ENCODE data around the gene TBK1.
"Not testable (repeated sequence)": the region's sequence is repeated elsewhere in the genome, so short reads cannot be mapped to it uniquely, and the experiment has no call there.

TBK1 gene

DNA sequence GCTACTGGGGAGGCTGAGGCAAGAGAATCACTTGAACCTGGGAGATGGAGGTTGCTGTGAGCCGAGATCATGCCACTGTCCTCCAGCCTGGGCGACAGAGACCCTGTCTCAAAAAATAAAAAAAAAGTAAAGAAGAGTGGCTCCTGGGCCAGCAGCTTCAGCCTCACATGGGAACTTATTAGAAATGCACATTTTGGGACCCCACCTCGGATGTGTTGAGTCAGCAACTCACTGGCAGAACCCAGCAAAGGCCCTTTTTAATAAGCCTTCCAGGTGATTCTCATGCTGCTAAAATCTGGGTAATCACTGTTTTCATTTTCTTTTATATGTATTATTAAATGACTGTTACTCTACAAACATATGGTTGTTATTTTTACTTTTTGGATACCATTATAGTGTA lies 41.6 kb downstream of the TBK1 start:
- no peak for DNase-seq (ENCODE audit: low read depth, low spot score)
- no peak overlapping the region for H3K27ac ChIP-seq

GRCh38 chr12:64494998-64495729 lies 43.2 kb downstream of the TBK1 start:
- no peak for DNase-seq (ENCODE audit: low read depth, low spot score)

GRCh38 chr12:64496839-64497400 lies 45.0 kb downstream of the TBK1 start:
- no peak for DNase-seq (ENCODE audit: low read depth, low spot score)

More at GRCh38 chr12:64494998-64495729, 43.2 kb downstream of the TBK1 start:
- no peak overlapping the region for H3K27ac ChIP-seq

DNA sequence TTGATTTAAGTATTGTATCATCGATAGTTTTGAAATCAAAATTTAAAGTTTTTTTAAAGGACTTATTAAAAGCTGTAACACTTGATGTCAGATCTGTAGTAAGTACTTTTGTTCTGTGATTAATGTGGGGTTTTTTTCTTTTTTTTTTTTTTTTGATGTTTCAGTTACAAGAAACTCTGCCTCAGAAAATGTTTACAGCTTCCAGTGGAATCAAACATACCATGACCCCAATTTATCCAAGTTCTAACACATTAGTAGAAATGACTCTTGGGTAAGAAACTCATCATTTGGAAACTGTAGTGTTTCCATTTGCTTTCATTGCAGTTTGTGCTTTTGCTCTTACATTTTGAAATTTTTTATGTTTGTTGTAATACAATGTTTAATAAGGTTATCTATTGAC lies 45.6 kb downstream of the TBK1 start:
- no peak overlapping the region for H3K27ac ChIP-seq
- DNase-seq (ENCODE audit: low read depth, low spot score): no peak

More at GRCh38 chr12:64496839-64497400, 45.0 kb downstream of the TBK1 start:
- H3K27ac ChIP-seq: no peak overlapping the region

DNA sequence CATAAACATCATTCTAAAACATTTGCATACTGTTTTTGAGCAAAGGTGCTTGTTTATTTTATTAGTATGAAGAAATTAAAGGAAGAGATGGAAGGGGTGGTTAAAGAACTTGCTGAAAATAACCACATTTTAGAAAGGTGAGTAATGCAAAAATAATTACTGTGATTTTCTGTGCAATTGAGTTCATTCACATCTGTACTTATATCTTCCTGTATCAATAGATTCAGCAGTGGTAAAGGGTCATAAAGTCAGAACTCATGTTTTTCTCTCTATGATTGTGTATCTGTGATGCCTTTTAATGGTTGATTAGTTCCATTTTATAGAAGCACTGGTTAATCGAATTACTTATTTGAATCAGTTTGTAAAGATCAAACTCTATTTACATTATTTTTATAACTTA lies 46.0 kb downstream of the TBK1 start:
- no peak overlapping the region for H3K27ac ChIP-seq
- DNase-seq (ENCODE audit: low read depth, low spot score): no peak

GRCh38 chr12:64500394-64500793 lies 48.5 kb downstream of the TBK1 start:
- H3K27ac ChIP-seq: no peak overlapping the region
- no peak for DNase-seq (ENCODE audit: low read depth, low spot score)

- H3K27ac ChIP-seq: no peak overlapping the region
- DNase-seq (ENCODE audit: low read depth, low spot score): no peak
These were observed 49.6 kb downstream of the TBK1 start for GRCh38 chr12:64501486-64501885.

- no peak overlapping the region for H3K27ac ChIP-seq
- no peak for DNase-seq (ENCODE audit: low read depth, low spot score)
These were observed 55.0 kb downstream of the TBK1 start for GRCh38 chr12:64506955-64507354.

- H3K27ac ChIP-seq: no peak overlapping the region
- DNase-seq (ENCODE audit: low read depth, low spot score): no peak
These were observed 58.7 kb downstream of the TBK1 start for GRCh38 chr12:64510667-64511066.

- no peak for DNase-seq (ENCODE audit: low read depth, low spot score)
- no peak overlapping the region for H3K27ac ChIP-seq
These were observed 66.5 kb downstream of the TBK1 start for GRCh38 chr12:64518396-64518795.

GRCh38 chr12:64521833-64522232 lies 69.9 kb downstream of the TBK1 start:
- DNase-seq (ENCODE audit: low read depth, low spot score): no peak
- no peak overlapping the region for H3K27ac ChIP-seq

GRCh38 chr12:64522316-64522715 lies 70.4 kb downstream of the TBK1 start:
- no peak for DNase-seq (ENCODE audit: low read depth, low spot score)
- no peak overlapping the region for H3K27ac ChIP-seq

DNA sequence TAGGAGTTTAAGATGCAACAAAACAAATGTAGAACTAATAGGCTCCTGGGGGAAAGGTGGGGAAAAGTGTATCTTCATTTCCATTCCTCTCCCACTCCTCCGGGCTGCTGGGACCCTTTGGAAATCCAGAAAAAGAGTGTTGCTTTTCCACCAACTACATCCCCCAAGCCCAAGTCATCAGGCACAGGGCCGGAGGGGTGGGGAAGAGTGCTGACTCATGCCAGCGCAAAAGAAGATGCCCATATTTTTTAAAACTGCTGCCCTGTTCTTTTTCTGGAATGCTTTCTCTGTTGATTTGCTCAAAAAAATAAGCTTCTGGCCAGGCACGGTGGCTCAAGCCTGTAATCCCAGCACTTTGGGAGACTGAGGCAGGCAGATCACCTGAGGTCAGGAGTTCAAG lies 70.9 kb downstream of the TBK1 start:
- H3K27ac ChIP-seq: no peak overlapping the region
- no peak for DNase-seq (ENCODE audit: low read depth, low spot score)

GRCh38 chr12:64523565-64524444 lies 71.9 kb downstream of the TBK1 start:
- not testable (repeated sequence) for DNase-seq (ENCODE audit: low read depth, low spot score); H3K27ac ChIP-seq

- no peak for DNase-seq (ENCODE audit: low read depth, low spot score)
- no peak overlapping the region for H3K27ac ChIP-seq
These were observed 73.7 kb downstream of the TBK1 start for GRCh38 chr12:64525461-64526160.

DNA sequence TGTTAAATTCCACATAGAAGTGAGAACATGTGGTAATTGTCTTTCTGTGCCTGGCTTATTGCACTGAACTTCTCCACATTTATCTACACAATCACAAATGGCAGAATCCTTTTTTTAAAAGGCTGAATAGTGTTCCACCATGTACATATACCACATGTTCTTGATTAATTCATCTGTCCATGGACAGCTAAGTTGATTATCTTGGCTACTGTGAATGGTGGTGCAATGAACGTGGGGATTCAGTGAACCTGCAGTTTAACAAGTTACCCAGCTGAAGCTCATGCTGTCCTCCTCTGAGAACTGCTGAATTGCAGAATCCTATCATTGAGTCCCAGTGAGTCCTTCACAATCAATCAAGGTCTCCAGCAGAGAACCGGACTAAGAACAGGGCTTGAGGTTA lies 74.9 kb downstream of the TBK1 start:
- DNase-seq (ENCODE audit: low read depth, low spot score): no peak
- H3K27ac ChIP-seq: no peak overlapping the region

GRCh38 chr12:64528616-64529015 lies 76.7 kb downstream of the TBK1 start:
- H3K27ac ChIP-seq: no peak overlapping the region
- no peak for DNase-seq (ENCODE audit: low read depth, low spot score)

DNA sequence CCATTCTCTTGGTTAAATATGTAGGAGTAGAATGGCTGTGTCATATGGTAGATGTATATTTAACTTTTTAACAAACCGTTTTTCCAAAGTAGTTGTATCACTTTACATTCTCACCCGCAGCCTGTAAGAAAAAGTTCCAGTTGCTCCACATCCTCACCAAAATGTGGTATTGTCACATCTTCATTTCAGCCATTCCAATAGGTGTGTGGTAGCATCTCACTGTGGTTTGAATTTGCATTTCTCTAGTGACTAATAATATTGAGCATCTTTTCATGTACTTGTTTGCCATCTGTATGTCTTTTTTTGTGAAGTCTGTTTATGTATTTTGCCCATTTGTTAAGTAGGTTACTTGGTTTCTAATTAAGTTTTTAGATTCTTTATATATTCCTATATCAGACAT lies 78.6 kb downstream of the TBK1 start:
- DNase-seq (ENCODE audit: low read depth, low spot score): no peak
- no peak overlapping the region for H3K27ac ChIP-seq

DNA sequence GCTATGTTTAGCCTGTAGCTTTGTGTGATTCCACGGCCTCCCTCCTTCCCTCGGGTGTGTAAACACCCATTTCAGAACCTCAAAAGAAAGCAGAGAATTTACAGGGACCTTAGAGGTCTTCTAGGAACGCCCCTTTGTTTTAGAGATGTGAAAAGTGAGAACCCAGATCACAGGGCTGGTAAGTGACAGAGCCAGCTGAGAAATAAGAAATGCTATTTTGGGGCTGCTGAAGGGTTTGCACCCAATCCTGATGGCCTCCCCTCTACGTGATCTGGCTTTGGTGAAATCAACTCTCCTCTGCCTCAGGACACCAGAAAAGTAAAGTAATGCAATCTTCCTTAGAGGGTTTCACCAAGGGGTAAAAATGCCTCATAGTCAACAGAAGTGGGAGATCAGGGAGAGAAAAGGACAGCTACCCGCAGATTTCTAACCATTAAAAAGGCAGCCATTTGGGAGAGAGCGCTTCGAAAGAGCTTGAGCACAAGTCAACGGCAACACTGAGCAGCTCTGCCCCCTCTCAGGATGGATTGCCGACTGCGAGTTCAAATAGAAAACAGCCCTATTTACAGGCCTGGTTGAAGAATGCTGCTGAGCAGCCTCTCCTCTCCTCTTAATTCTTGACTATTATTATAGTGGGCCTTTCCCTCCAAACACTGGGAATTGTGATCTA lies 79.9 kb downstream of the TBK1 start:
- DNase-seq (ENCODE audit: low read depth, low spot score): no peak

DNA sequence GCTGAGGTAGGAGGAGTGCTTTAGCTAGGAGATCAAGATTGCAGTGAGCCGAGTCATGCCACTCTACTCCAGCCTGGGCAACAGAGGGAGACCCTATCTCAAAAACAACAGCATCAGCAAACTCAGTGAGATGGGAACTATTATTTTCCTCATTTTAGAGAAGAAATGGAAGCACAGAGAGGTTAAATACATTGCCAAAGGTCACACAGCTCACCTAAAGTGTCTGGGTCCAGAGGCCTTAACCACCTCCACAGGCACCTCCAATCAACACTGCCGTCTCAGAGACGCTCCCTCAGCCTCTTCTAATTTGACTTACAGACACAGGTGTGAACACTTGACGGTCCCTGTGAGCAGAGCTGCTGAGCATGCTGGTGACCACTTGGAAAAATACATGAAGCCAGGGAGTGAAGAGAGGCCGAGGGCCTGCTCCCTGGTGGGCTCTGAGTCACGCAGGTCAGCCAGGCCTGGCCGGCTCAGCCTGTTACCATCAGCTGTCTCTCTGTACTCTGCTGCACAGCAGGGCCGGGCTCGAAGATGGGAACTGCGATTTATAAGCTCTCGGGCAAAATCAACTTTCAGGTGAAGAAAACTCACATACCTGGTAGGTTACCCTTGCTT lies 80.9 kb downstream of the TBK1 start:
- H3K27ac ChIP-seq: no peak overlapping the region
- no peak for DNase-seq (ENCODE audit: low read depth, low spot score)

More for the DNA sequence above, 79.9 kb downstream of the TBK1 start:
- H3K27ac ChIP-seq: no peak overlapping the region

Data from epithelial cell of prostate (primary cell).